DMS 273 treated with DMSO at 0.1 percent for 48 hours (cell line): Measurements from ENCODE around the gene APRT.
"Not testable (repeated sequence)": the region's sequence is repeated elsewhere in the genome, so short reads cannot be mapped to it uniquely, and the experiment has no call there.

Experiments used
- DNase-seq: peaks from one replicate; lab custom pipeline; 2025; lab: John Stamatoyannopoulos, UW

Gene APRT

GRCh38 chr16:88841521-88842307 is 30.0 kb upstream of the APRT start:
- DNase-seq, result no peak

- DNase-seq, result no peak
Measured at GRCh38 chr16:88840600-88841215, 29.0 kb upstream of the APRT start.

GRCh38 chr16:88839745-88840599 is 28.2 kb upstream of the APRT start:
- DNase-seq, result no peak

- DNase-seq, result no peak
Measured at GRCh38 chr16:88839026-88839529, 27.4 kb upstream of the APRT start.

GRCh38 chr16:88838566-88838965 is 26.8 kb upstream of the APRT start:
- no peak for DNase-seq

- no peak for DNase-seq
Measured at GRCh38 chr16:88837806-88838205, 26.1 kb upstream of the APRT start.

GRCh38 chr16:88836791-88837190 is 25.1 kb upstream of the APRT start:
- DNase-seq, result no peak

- no peak for DNase-seq
Measured at GRCh38 chr16:88835818-88836217, 24.1 kb upstream of the APRT start.

GRCh38 chr16:88835383-88835782 is 23.7 kb upstream of the APRT start:
- no peak for DNase-seq

GRCh38 chr16:88834670-88835069 is 22.9 kb upstream of the APRT start:
- no peak for DNase-seq

- DNase-seq, result no peak
Measured at GRCh38 chr16:88833086-88833485, 21.4 kb upstream of the APRT start.

- no peak for DNase-seq
Measured at GRCh38 chr16:88831838-88832237, 20.1 kb upstream of the APRT start.

GRCh38 chr16:88830783-88831182 is 19.1 kb upstream of the APRT start:
- no peak for DNase-seq

- no peak for DNase-seq
Measured at GRCh38 chr16:88830258-88830657, 18.5 kb upstream of the APRT start.

- DNase-seq, result no peak
Measured at GRCh38 chr16:88828711-88829110, 17.0 kb upstream of the APRT start.

GRCh38 chr16:88827727-88828126 is 16.0 kb upstream of the APRT start:
- no peak for DNase-seq

- DNase-seq, result no peak
Measured at GRCh38 chr16:88826070-88826840, 14.5 kb upstream of the APRT start.

GRCh38 chr16:88825146-88825545 is 13.4 kb upstream of the APRT start:
- no peak for DNase-seq

GRCh38 chr16:88824256-88825077 is 12.7 kb upstream of the APRT start:
- DNase-seq, result no peak

GRCh38 chr16:88823646-88824045 is 11.9 kb upstream of the APRT start:
- DNase-seq, result not testable (repeated sequence)
